BLaER1 (cell line): ENCODE data around the gene DPM3.

ENCODE experiments used
- H3K27ac ChIP-seq: shearing (Covaris generic); formaldehyde crosslinking; 2 replicates; pipeline ENCODE4 v1.8.1; 2022
- H3K27me3 ChIP-seq: shearing (Covaris generic); formaldehyde crosslinking; 2 replicates; pipeline ENCODE4 v1.8.1; 2022
- H3K36me3 ChIP-seq: shearing (Covaris generic); formaldehyde crosslinking; 2 replicates; pipeline ENCODE4 v1.8.1; 2022
- H3K4me1 ChIP-seq: shearing (Covaris generic); formaldehyde crosslinking; 2 replicates; pipeline ENCODE4 v1.8.1; 2022
- H3K4me2 ChIP-seq: shearing (Covaris generic); formaldehyde crosslinking; 2 replicates; pipeline ENCODE4 v1.8.1; 2022
- H3K4me3 ChIP-seq: shearing (Covaris generic); formaldehyde crosslinking; 2 replicates; pipeline ENCODE4 v1.8.1; 2022
- H3K9ac ChIP-seq: shearing (Covaris generic); formaldehyde crosslinking; 2 replicates; pipeline ENCODE4 v1.8.1; 2022
- H3K9me3 ChIP-seq: shearing (Covaris generic); formaldehyde crosslinking; 2 replicates; pipeline ENCODE4 v1.8.1; 2022
- H4K20me1 ChIP-seq: shearing (Covaris generic); formaldehyde crosslinking; 2 replicates; pipeline ENCODE4 v1.8.1; 2022
- Cebpa-rat ChIP-seq: shearing (Covaris generic); IDR thresholded peaks from 2 replicates; pipeline ENCODE4 v1.8.1; 2022

The DPM3 gene

DNA sequence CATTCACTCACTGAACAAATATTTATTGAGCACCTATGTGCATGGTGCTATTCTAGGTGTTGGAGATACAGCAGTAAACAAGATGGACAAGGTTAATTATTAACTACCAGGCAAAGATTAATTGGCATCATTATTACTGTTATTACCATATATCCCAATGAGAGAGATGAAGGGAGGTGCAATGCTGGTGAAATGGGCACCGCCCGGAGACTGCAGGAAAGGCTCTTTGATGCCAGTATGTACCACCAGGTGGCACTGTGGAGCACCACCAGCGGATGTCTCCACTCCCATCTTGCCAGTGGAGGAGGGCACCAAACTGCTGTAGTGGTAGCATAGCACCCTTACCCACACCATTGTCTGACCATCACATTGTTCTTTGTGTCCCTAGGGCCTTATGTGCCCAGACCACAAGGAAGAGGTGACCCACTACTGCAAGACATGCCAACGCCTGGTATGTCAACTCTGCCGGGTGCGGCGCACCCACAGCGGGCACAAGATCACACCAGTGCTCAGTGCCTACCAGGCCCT lies 36.3 kb upstream of the DPM3 start:
- no peak for TF ChIP-seq Cebpa-rat
- peaks cover 7% of the 10 kb centered on the region; the same call in 1 of the 2 replicates for H4K20me1 ChIP-seq
- H3K36me3 ChIP-seq, result peaks cover 48% of the 10 kb centered on the region
- H3K9ac ChIP-seq, result 0 out of 2 replicates have a peak overlapping the region, but pooled peaks have one; percentile 6
- H3K27me3 ChIP-seq, result no peaks in the 10 kb centered on the region
- H3K27ac ChIP-seq, result 0 out of 2 replicates have a peak overlapping the region, but pooled peaks have one; percentile 33
- H3K4me1 ChIP-seq, result peaks cover 54% of the 10 kb centered on the region
- H3K9me3 ChIP-seq, result no peaks in the 10 kb centered on the region
- peak overlapping the region; percentile 99 for H3K4me2 ChIP-seq
- no peak overlapping the region for H3K4me3 ChIP-seq

DNA sequence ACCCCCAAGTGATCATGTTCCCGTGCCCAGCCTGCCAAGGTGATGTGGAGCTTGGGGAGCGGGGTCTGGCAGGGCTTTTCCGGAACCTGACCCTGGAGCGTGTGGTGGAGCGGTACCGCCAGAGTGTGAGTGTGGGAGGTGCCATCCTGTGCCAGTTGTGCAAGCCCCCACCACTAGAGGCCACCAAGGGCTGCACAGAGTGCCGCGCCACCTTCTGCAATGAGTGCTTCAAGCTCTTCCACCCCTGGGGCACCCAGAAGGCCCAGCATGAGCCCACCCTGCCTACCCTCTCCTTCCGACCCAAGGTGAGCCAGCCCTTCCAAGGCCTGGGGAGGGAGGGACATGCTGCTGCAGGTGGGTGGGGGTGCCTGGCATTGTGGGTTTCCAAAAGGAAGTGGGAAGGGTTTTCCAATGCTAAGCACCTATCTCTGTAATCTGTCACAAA lies 35.6 kb upstream of the DPM3 start:
- H3K4me3 ChIP-seq, result peak overlapping the region; percentile 84; the same call in 1 of the 2 replicates
- 0 out of 2 replicates have a peak overlapping the region, but pooled peaks have one; percentile 68 for H3K27ac ChIP-seq
- H3K9ac ChIP-seq, result peak overlapping the region; percentile 90; the same call in 1 of the 2 replicates
- H3K4me2 ChIP-seq, result peak overlapping the region; percentile 99
- H3K9me3 ChIP-seq, result no peaks in the 10 kb centered on the region
- no peak for TF ChIP-seq Cebpa-rat
- H4K20me1 ChIP-seq, result peaks cover 7% of the 10 kb centered on the region; the same call in 1 of the 2 replicates
- H3K27me3 ChIP-seq, result no peaks in the 10 kb centered on the region
- H3K36me3 ChIP-seq, result peaks cover 47% of the 10 kb centered on the region
- peaks cover 60% of the 10 kb centered on the region for H3K4me1 ChIP-seq

DNA sequence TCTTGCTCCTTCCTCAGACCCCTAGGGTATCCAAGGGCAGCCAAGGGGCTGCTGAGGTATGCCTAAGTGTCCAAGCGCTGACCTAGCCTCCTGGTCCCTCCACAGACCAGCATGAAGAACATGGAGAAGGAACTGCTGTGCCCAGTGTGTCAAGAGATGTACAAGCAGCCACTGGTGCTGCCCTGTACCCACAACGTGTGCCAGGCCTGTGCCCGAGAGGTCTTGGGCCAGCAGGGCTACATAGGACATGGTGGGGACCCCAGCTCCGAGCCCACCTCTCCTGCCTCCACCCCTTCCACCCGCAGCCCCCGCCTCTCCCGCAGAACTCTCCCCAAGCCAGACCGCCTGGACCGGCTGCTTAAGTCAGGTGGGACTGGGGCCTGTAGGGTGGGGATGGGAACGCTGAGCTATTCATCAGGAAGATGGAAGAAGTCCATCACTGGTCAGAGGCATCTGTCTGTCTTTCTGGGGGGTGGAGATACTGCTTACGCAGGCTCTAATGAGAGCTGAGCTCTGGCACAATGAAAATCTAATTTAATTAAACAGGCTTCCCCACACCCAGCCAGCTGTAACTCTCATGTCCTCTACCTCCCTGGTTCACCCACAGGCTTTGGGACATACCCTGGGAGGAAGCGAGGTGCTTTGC lies 35.1 kb upstream of the DPM3 start:
- peak overlapping the region; percentile 99 for H3K4me2 ChIP-seq
- H3K4me3 ChIP-seq, result peak overlapping the region; percentile 84
- H3K27me3 ChIP-seq, result no peaks in the 10 kb centered on the region
- H3K9ac ChIP-seq, result peak overlapping the region; percentile 90
- H3K27ac ChIP-seq, result peak overlapping the region; percentile 68
- peaks cover 62% of the 10 kb centered on the region for H3K4me1 ChIP-seq
- H4K20me1 ChIP-seq, result peaks cover 7% of the 10 kb centered on the region; the same call in 1 of the 2 replicates
- H3K36me3 ChIP-seq, result peaks cover 47% of the 10 kb centered on the region
- no peaks in the 10 kb centered on the region for H3K9me3 ChIP-seq
- TF ChIP-seq Cebpa-rat, result no peak

DNA sequence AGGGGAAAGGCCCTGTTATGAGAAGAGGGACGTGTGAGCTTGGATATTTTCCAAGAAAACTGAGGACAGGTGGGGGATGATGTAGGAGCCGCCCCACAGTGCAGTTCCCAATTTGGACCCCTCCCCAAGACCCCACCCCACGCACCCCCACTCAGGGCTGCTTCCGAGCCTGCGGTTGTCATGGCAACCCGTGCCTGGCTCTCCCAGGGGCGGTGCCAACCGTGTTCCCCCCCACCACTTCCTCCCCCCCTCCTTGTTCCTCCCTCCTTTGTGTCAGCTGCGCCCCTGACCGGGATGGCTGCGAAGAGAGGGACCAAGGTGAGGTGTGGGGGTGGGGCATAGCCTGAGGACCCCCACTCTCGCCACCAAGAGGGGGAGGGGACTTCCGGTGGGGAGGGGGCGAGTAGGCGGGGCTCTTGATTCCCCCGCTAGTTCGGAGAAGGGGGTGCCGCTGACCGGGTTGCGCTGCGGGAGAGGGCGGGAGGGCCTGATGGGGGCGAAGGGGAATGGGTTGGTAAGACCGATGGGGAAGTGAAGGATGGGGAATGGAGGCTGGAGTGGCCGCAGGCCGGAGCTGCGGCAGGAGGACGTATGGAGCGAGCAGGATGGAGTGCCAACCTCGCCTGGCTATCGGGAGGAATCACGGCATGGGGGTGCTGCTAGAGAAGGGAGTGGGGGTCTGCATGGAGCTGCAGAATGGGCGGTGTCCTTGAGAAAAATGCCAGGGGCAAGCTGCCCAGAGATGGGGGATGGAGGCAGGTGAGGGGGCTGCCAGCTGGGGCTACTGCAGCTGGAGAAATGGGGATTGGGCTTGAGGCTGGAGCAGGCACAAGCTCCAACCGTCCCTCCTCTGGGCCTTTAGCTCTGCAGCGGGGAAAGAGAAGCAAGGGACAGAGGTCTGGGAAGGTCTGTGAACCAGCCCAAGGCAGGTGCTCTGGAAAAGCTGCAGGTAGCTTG lies 34.3 kb upstream of the DPM3 start:
- peak overlapping the region; percentile 90 for H3K9ac ChIP-seq
- peaks cover 47% of the 10 kb centered on the region for H3K36me3 ChIP-seq
- H3K27me3 ChIP-seq, result no peaks in the 10 kb centered on the region
- H3K4me3 ChIP-seq, result peak overlapping the region; percentile 84
- peak overlapping the region; percentile 68 for H3K27ac ChIP-seq
- no peaks in the 10 kb centered on the region for H3K9me3 ChIP-seq
- peak overlapping the region; percentile 99 for H3K4me2 ChIP-seq
- peaks cover 7% of the 10 kb centered on the region; the same call in 1 of the 2 replicates for H4K20me1 ChIP-seq
- peaks cover 62% of the 10 kb centered on the region for H3K4me1 ChIP-seq
- no peak for TF ChIP-seq Cebpa-rat

- Histone ChIP-seq H3K4me1 (peaks cover 56% of the 10 kb centered on the region), H3K9ac (peak within 1 kb of the TSS; percentile 90), H3K4me2 (peak within 1 kb of the TSS; percentile 99), H3K4me3 (peak within 1 kb of the TSS; percentile 84), H3K36me3 (peaks cover 47% of the 10 kb centered on the region), H4K20me1 (peaks cover 7% of the 10 kb centered on the region; the same call in 1 of the 2 replicates), H3K27ac (peak within 1 kb of the TSS; percentile 92), H3K9me3 (no peaks in the 10 kb centered on the region), H3K27me3 (no peaks in the 10 kb centered on the region)
- TF ChIP-seq Cebpa-rat, result no peak
These were observed 33.4 kb upstream of the DPM3 start, which contains the start of gene TRIM46 for GRCh38 chr1:155173478-155174323. Gene TRIM46, plus strand, starts transcription at chr1:155173849. Its CDS starts 118 bp downstream, at chr1:155173967.

GRCh38 chr1:155172732-155173477 lies 32.6 kb upstream of the DPM3 start, which contains the start of gene KRTCAP2:
Gene KRTCAP2, minus strand, starts transcription at chr1:155173304. Its CDS starts 80 bp downstream, at chr1:155173224.
- Histone ChIP-seq H3K9ac (peak within 1 kb of the TSS; percentile 90), H3K27ac (peak within 1 kb of the TSS; percentile 92), H3K4me3 (peak within 1 kb of the TSS; percentile 84), H3K4me1 (peaks cover 55% of the 10 kb centered on the region), H3K36me3 (peaks cover 44% of the 10 kb centered on the region), H4K20me1 (peaks cover 7% of the 10 kb centered on the region; the same call in 1 of the 2 replicates), H3K9me3 (no peaks in the 10 kb centered on the region), H3K4me2 (peak within 1 kb of the TSS; percentile 99), H3K27me3 (no peaks in the 10 kb centered on the region)
- no peak for TF ChIP-seq Cebpa-rat

DNA sequence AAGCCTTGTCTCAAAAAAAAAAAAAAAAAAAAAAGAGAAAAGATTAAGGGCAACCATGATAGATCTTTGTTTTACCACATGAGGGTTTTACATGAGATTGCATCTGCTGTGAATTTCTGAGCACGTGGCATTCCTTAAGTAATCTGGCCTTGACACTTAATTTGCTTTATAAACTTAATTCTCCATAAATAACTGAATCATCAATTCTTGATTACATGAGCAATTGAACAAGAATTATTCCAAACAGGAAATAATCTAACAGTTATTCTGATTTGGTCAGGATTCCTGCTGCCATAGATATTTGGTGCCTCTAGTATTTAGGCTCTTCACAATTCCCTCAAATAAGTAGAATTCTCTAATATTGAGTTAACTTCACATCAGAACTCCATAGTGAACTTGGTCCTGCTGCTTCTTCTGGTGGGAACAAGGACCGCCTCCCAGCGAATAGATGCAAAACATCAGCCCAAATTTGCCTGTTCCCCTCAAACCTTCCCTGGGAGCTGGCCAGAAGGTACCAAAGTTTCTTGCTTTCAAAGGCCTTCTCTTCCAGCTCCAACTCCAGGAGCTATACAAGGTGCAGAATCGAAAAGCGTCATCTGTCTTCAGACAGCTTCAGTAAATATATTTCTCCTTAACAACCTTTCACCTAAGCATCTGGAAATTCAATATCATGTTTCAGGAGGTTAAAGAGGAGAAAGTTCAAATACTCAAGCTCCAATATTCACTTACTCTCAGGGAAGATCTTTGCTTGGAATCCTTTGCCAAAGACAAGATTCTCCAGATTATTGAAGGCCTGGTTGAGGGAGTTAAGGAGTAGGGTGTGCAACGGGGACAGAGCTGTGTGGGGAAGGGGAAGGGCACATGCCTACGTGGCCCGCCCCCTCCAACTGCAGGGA lies 31.8 kb upstream of the DPM3 start:
- no peak for TF ChIP-seq Cebpa-rat
- H3K4me3 ChIP-seq, result peak overlapping the region; percentile 84
- H3K4me2 ChIP-seq, result peak overlapping the region; percentile 99
- H3K36me3 ChIP-seq, result peaks cover 36% of the 10 kb centered on the region
- peak overlapping the region; percentile 90 for H3K9ac ChIP-seq
- no peaks in the 10 kb centered on the region for H3K27me3 ChIP-seq
- H3K27ac ChIP-seq, result peak overlapping the region; percentile 92
- no peaks in the 10 kb centered on the region for H3K9me3 ChIP-seq
- H4K20me1 ChIP-seq, result peaks cover 7% of the 10 kb centered on the region; the same call in 1 of the 2 replicates
- H3K4me1 ChIP-seq, result peaks cover 56% of the 10 kb centered on the region
